Measurements from ENCODE around the gene ACOXL.

DNA sequence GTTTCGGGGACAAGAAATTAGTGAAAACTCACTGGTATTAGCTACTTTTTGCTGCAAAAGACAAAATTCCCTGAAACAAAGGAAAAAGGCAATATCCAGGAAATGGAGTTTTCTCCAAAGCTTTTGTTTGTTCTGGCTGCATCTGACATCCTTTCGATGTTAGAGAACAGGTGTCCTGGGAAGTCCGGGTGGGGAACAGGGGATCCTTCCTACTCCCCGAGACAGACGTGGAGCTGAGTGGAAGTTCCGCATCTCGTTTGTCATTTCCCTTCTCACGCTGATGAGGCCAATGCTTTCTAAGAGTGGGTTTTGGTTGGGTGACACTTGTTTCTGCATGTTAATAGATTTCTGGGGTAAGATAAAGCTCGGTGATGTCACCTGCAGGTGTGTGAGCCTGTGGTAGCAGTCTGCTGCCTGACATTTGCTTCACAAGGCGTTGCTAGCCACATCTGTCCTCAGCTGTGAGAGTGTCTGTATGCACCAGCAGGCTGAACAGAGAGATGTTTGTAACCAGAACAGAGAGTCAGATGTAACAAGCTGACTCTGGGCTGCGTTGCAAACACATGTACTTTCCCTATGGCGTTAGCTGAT is 125.9 kb downstream of the ACOXL start:
- TF ChIP-seq, protein P1, sequence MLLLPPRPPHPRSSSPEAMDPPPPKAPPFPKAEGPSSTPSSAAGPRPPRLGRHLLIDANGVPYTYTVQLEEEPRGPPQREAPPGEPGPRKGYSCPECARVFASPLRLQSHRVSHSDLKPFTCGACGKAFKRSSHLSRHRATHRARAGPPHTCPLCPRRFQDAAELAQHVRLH (tag by site-specific recombination; IDR thresholded peaks at IDR 0.05), result no peak
- TF ChIP-seq ZNF138 (tag by site-specific recombination; IDR thresholded peaks at IDR 0.05; ENCODE audit: borderline replicate concordance), result no peak
- TF ChIP-seq CTCF (tag by site-specific recombination; IDR thresholded peaks at IDR 0.05), result no peak

Measured in HEK293 (cell line).